Bronchial epithelial cell (primary cell): Measurements from ENCODE around the gene PRR20G. TPM values are rescaled to one million over a fixed set of nuclear protein-coding genes. Genes with fewer than 3 reads are reported as not detected.

Experiments used
- DNase-seq: peaks from one replicate; pipeline ENCODE4 v3.0.0-alpha.2; 2010; ENCODE audit warnings: low read depth
- FAIRE-seq: peaks from 2 replicates; lab custom pipeline; 2011; peaks lifted over from hg19 to GRCh38; lab: Jason Lieb, UNC
- H3K27me3 ChIP-seq: 2 replicates; pipeline ENCODE4 v1.5.1; 2011; ENCODE audit warnings: low read length; ENCODE audit not compliant: control insufficient read depth, insufficient read depth
- H3K36me3 ChIP-seq: 2 replicates; pipeline ENCODE4 v1.5.1; 2011; ENCODE audit warnings: low read length; ENCODE audit not compliant: control insufficient read depth, insufficient read depth
- H3K4me3 ChIP-seq: 2 replicates; pipeline ENCODE4 v1.5.1; 2011; ENCODE audit warnings: mild to moderate bottlenecking, low read depth, low read length, control low read depth
- total RNA-seq: library from RNA; depleted of rRNA; stranded (reverse); fragments of >200 nt; gene quantifications from 2 replicates; pipeline ENCODE4 v1.2.1, GENCODE V29; 2014
- TF ChIP-seq, protein P1 (sequence below): IDR thresholded peaks from 2 replicates; pipeline ENCODE4 v1.5.1; 2011; ENCODE audit warnings: mild to moderate bottlenecking, moderate library complexity, low read length, control low read depth, inconsistent platforms; ENCODE audit not compliant: insufficient read depth, severe bottlenecking

Gene PRR20G
- total RNA-seq, result not detected in 2 replicates

DNA sequence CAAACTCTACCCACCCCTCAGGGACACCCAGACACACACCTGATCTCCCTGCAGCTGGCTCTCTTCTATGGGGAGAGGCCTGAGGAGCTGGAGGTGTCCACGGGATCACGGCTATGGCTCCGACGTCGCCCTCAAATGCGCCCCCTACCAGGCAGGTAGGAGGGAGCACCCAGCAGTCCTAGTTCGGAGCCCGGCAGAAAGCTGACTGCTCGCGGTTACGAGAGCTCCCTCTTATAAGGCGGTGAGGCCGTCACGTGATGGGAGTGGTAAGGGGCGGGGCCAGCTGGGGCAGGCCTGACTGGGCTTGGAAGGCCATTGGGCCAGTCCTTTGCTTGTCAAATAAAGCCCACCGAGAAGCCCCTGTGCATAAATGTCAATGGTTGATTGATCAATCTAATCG is at the start of gene PRR20G:
TSS of gene PRR20G (minus strand) at position 207 of the 400 bp plus-strand sequence. CDS start 681 bp downstream, outside the sequence.
- Histone ChIP-seq H3K36me3 (no peaks in the 10 kb centered on the region), H3K27me3 (no peaks in the 10 kb centered on the region), H3K4me3 (no peak within 1 kb of the TSS)
- no peak for FAIRE-seq
- TF ChIP-seq, protein P1, sequence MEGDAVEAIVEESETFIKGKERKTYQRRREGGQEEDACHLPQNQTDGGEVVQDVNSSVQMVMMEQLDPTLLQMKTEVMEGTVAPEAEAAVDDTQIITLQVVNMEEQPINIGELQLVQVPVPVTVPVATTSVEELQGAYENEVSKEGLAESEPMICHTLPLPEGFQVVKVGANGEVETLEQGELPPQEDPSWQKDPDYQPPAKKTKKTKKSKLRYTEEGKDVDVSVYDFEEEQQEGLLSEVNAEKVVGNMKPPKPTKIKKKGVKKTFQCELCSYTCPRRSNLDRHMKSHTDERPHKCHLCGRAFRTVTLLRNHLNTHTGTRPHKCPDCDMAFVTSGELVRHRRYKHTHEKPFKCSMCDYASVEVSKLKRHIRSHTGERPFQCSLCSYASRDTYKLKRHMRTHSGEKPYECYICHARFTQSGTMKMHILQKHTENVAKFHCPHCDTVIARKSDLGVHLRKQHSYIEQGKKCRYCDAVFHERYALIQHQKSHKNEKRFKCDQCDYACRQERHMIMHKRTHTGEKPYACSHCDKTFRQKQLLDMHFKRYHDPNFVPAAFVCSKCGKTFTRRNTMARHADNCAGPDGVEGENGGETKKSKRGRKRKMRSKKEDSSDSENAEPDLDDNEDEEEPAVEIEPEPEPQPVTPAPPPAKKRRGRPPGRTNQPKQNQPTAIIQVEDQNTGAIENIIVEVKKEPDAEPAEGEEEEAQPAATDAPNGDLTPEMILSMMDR, result no peak
- DNase-seq, result no peak

DNA sequence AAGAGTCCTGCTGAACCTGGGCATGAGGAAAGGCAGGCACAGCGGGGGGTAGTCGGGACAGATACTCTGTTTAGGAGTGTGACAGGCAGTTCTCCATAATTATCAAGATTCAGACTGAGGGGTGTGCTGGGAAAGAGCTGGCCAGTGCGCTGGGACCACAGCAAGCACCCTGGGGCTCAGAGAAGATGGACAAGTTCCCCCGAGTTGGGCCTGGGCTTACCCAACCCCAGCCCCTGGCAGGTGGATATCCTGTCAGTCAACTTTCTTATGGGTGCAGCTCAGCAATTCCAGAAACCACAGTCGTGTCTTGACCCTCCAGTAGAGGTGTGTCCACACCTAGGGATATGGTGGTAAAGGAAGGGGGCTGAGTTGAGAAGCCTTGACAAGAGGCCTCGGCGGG is 49.2 kb upstream of the PRR20G start:
- H3K36me3 ChIP-seq, result no peaks in the 10 kb centered on the region
- FAIRE-seq, result no peak
- no peak for DNase-seq
- no peak overlapping the region for H3K4me3 ChIP-seq
- peaks cover 3% of the 10 kb centered on the region for H3K27me3 ChIP-seq
- TF ChIP-seq, protein P1, result no peak

GRCh38 chr3:127336101-127336500 is 48.3 kb upstream of the PRR20G start:
- FAIRE-seq, result no peak
- H3K36me3 ChIP-seq, result no peaks in the 10 kb centered on the region
- no peak overlapping the region for H3K4me3 ChIP-seq
- peaks cover 3% of the 10 kb centered on the region for H3K27me3 ChIP-seq
- DNase-seq, result no peak
- TF ChIP-seq, protein P1, result no peak

- no peak overlapping the region for H3K4me3 ChIP-seq
- TF ChIP-seq, protein P1, result no peak
- H3K27me3 ChIP-seq, result no peaks in the 10 kb centered on the region
- no peak for DNase-seq
- FAIRE-seq, result no peak
- H3K36me3 ChIP-seq, result no peaks in the 10 kb centered on the region
Measured at GRCh38 chr3:127330385-127330784, 42.5 kb upstream of the PRR20G start.

GRCh38 chr3:127329631-127330285 is 41.9 kb upstream of the PRR20G start:
- H3K36me3 ChIP-seq, result no peaks in the 10 kb centered on the region
- TF ChIP-seq, protein P1, result no peak
- FAIRE-seq, result no peak

GRCh38 chr3:127328421-127328820 is 40.6 kb upstream of the PRR20G start:
- H3K27me3 ChIP-seq, result no peaks in the 10 kb centered on the region
- no peaks in the 10 kb centered on the region for H3K36me3 ChIP-seq
- TF ChIP-seq, protein P1, result no peak
- no peak overlapping the region for H3K4me3 ChIP-seq
- DNase-seq, result no peak
- no peak for FAIRE-seq

More at GRCh38 chr3:127329631-127330285, 41.9 kb upstream of the PRR20G start:
- Histone ChIP-seq H3K27me3 (no peaks in the 10 kb centered on the region), H3K4me3 (no peak overlapping the region)
- DNase-seq, result no peak
